Esophagus muscularis mucosa (tissue), 4 donors: ENCODE measurements around the gene TES. TPM values are rescaled to one million over a fixed set of nuclear protein-coding genes. Genes with fewer than 3 reads are reported as not detected.

ENCODE experiments used
- DNase-seq: peaks from one replicate; pipeline ENCODE4 v3.0.0-alpha.2; 2017; ENCODE audit errors: extremely low spot score
- H3K27ac ChIP-seq, 4 donors: fragments of 200-600 bp; sonication (generic); replicated peaks in 1 of 4; 1 replicate in 3 of 4; 2 replicates in 1 of 4; pipeline ENCODE4 v1.5.1; 2016 to 2019; ENCODE audit warnings: mild to moderate bottlenecking in 1 of 4
- H3K27me3 ChIP-seq, 4 donors: fragments of 200-600 bp; sonication (generic); one replicate each; pipeline versions ENCODE4 v1.5.1 to v1.6.0; 2016 to 2019
- H3K36me3 ChIP-seq, 4 donors: fragments of 200-600 bp; sonication (generic); one replicate each; pipeline ENCODE4 v1.5.1; 2016 to 2019
- H3K4me1 ChIP-seq, 4 donors: fragments of 200-600 bp; sonication (generic); one replicate each; pipeline ENCODE4 v1.5.1; 2016 to 2019
- H3K4me3 ChIP-seq, 4 donors: fragments of 200-600 bp; sonication (generic); 1 replicate in 2 of 4; 2 replicates in 2 of 4; pipeline ENCODE4 v1.5.1; 2016 to 2019; ENCODE audit warnings: mild to moderate bottlenecking in 4 of 4, moderate library complexity in 1 of 4
- H3K9me3 ChIP-seq, 4 donors: fragments of 200-600 bp; sonication (generic); 1 replicate in 3 of 4; 2 replicates in 1 of 4; pipeline ENCODE4 v1.5.1; 2016 to 2019
- EP300 ChIP-seq: sonication (generic); formaldehyde crosslinking; IDR thresholded peaks from one replicate; pipeline ENCODE4 v1.6.1; 2017; ENCODE audit warnings: antibody characterized with exemption
- POLR2A ChIP-seq: fragments of 450-650 bp; IDR thresholded peaks from one replicate; pipeline ENCODE4 v1.6.1; 2017; ENCODE audit warnings: antibody characterized with exemption, moderate library complexity, mild to moderate bottlenecking, low read depth
- POLR2AphosphoS5 ChIP-seq, 2 donors: sonication (generic); formaldehyde crosslinking; IDR thresholded peaks; one replicate each; pipeline ENCODE4 v1.6.1; 2017; ENCODE audit warnings: antibody characterized with exemption in 2 of 2
- WGBS: methylation state at CpG from one replicate; pipeline ENCODE4 v1.1.5; 2018; 5-methylcytosine and 5-hydroxymethylcytosine counted together
- intact Hi-C: fragments of 100-400 bp; cut with DNase I; formaldehyde crosslinking; loops from one replicate; pipeline ENCODE4 v1.15.1; 2023
- total RNA-seq, 4 donors: library from RNA; depleted of rRNA; stranded (reverse); fragments of >200 nt; gene quantifications; one replicate each; pipeline versions ENCODE4 v1.1.0 to v1.2.1, GENCODE V29; 2016
- TF ChIP-seq, protein P1 (sequence below), 3 experiments: fragments of 200-600 bp in 2 of 3; fragments of 450-650 bp in 1 of 3; sonication (generic) in 2 of 3; IDR thresholded peaks; one replicate each; pipeline ENCODE4 v1.5.1; 2017 to 2019; ENCODE audit warnings: antibody characterized with exemption in 3 of 3, mild to moderate bottlenecking in 2 of 3, moderate library complexity in 1 of 3

TES gene
- total RNA-seq, 4 donors from 2014 or later: 213 to 356 (median 265) TPM

DNA sequence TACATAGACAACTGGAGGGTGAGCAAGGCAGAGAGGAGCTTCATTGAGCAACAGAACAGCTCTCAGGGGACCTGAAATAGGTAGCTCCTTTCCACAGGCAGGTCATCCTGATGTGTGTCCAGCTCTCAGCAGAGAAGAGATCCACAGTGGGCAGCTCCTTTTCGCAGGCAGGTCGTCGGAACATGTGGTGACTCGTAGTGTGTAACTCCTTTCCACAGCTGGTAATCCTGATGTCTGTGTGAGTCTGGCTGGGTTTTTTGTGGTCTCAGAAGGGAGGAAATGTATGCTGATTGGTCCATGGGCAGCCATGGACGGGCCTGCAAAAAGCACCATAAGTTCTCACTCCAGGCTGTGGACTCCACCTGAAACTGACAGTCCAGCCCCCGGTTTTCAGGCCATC, 24.4 kb upstream of the TES start:
- TF ChIP-seq, protein P1, sequence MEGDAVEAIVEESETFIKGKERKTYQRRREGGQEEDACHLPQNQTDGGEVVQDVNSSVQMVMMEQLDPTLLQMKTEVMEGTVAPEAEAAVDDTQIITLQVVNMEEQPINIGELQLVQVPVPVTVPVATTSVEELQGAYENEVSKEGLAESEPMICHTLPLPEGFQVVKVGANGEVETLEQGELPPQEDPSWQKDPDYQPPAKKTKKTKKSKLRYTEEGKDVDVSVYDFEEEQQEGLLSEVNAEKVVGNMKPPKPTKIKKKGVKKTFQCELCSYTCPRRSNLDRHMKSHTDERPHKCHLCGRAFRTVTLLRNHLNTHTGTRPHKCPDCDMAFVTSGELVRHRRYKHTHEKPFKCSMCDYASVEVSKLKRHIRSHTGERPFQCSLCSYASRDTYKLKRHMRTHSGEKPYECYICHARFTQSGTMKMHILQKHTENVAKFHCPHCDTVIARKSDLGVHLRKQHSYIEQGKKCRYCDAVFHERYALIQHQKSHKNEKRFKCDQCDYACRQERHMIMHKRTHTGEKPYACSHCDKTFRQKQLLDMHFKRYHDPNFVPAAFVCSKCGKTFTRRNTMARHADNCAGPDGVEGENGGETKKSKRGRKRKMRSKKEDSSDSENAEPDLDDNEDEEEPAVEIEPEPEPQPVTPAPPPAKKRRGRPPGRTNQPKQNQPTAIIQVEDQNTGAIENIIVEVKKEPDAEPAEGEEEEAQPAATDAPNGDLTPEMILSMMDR (IDR thresholded peaks at IDR 0.05): no peak
- TF ChIP-seq POLR2A (no peak), EP300 (no peak), POLR2AphosphoS5 (IDR thresholded peaks at IDR 0.05) (no peak)
- 87% methylated on average over 5 of the region's 6 CpGs for WGBS
- Histone ChIP-seq H3K27ac (no peak overlapping the region), H3K36me3 (no peaks in the 10 kb centered on the region), H3K4me1 (no peaks in the 10 kb centered on the region), H3K27me3 (no peaks in the 10 kb centered on the region), H3K9me3 (peaks cover 0 to 19% (median 7%) of the 10 kb centered on the region in 4 donors), H3K4me3 (no peak overlapping the region)
- no peak for DNase-seq
- intact Hi-C loops: no loop called here

GRCh38 chr7:116187400-116187799, 22.9 kb upstream of the TES start:
- H3K4me3 ChIP-seq: no peak overlapping the region
- H3K36me3 ChIP-seq: no peaks in the 10 kb centered on the region
- peaks cover 0 to 19% (median 7%) of the 10 kb centered on the region in 4 donors for H3K9me3 ChIP-seq
- no peaks in the 10 kb centered on the region for H3K27me3 ChIP-seq
- H3K27ac ChIP-seq: no peak overlapping the region
- no peak for DNase-seq
- TF ChIP-seq, protein P1 (IDR thresholded peaks at IDR 0.05): no peak
- TF ChIP-seq POLR2A (no peak), EP300 (no peak), POLR2AphosphoS5 (IDR thresholded peaks at IDR 0.05) (no peak)
- intact Hi-C loops: no loop called here
- no peaks in the 10 kb centered on the region for H3K4me1 ChIP-seq
- 86% methylated on average over 1 of the region's 1 CpG for WGBS

DNA sequence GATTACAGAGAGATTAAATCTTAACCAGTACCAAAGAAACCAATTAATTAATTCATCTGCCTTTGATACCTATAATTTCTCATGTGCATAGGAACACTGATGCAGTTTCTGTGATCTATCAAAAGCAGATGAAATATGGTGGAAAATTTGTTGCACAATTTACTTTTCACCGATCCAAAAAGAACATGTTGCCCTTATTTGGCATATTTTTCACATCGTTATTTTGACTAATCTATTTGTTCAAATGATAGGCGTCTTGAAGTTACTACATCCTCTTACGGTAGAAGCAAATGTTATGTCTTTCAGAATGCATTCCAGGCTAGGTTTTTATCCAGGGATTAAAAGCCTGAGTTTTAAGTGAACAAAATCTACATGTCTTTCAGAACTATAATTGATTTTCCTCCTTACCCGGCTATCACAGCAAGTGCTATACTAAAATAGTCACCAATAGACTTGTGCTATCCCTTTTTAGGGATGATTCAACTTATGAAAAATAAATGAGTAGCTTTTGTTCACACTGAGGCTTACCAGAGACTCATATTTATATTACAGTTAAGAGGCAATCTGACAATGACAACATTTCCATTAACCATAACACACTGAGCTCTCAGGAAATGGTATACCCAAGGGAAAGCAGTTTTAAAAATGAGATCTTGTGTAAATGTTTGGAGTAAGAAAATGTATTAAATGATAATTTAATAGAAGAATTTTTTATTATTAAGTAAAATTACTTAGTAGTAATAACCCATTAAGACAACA, 16.8 kb upstream of the TES start:
- intact Hi-C loops: no loop called here
- H3K36me3 ChIP-seq: no peaks in the 10 kb centered on the region
- 54% methylated on average over 5 of the region's 5 CpGs for WGBS
- H3K27ac ChIP-seq: peak overlapping the region; percentile 15 to 41 (median 21)
- DNase-seq: no peak
- H3K4me1 ChIP-seq: peaks cover 0 to 7% (median 2%) of the 10 kb centered on the region in 4 donors
- H3K4me3 ChIP-seq: no peak overlapping the region
- no peaks in the 10 kb centered on the region for H3K27me3 ChIP-seq
- no peaks in the 10 kb centered on the region for H3K9me3 ChIP-seq
- TF ChIP-seq, protein P1 (IDR thresholded peaks at IDR 0.05): no peak
- TF ChIP-seq EP300 (no peak), POLR2A (no peak), POLR2AphosphoS5 (IDR thresholded peaks at IDR 0.05) (peak in 1 of 2 donors; percentile 15)

- TF ChIP-seq EP300: no peak
- TF ChIP-seq POLR2A: no peak
- TF ChIP-seq, protein P1 (IDR thresholded peaks at IDR 0.05): no peak
- TF ChIP-seq POLR2AphosphoS5 (IDR thresholded peaks at IDR 0.05): no peak
- DNase-seq: no peak
- H3K27ac ChIP-seq: peak overlapping the region in 3 of 4 donors; percentile 15 to 41 (median 20)
- H3K4me1 ChIP-seq: peaks cover 0 to 7% (median 2%) of the 10 kb centered on the region in 4 donors
- intact Hi-C loops: no loop called here
- no peaks in the 10 kb centered on the region for H3K9me3 ChIP-seq
- H3K27me3 ChIP-seq: no peaks in the 10 kb centered on the region
- WGBS: 62% methylated on average over 2 of the region's 2 CpGs
- no peak overlapping the region for H3K4me3 ChIP-seq
- no peaks in the 10 kb centered on the region for H3K36me3 ChIP-seq
Observed at GRCh38 chr7:116194115-116194514, 16.2 kb upstream of the TES start.
